HepG2 (cell line): ENCODE results near the gene SEM1. TPM values are rescaled to one million over a fixed set of nuclear protein-coding genes. Genes with fewer than 3 reads are reported as not detected.
A peak's percentile ranks its signal among the peaks of the same experiment; 100 is the strongest.

ENCODE experiments used
- ATM ChIP-seq: fragments of 450-650 bp; IDR thresholded peaks from 2 replicates; pipeline ENCODE4 v1.7.1; 2017; ENCODE audit warnings: mild to moderate bottlenecking, borderline replicate concordance
- CEBPB ChIP-seq: IDR thresholded peaks from 2 replicates; pipeline ENCODE4 v1.6.1; 2011; ENCODE audit warnings: low read depth, low read length, improper control_type of control experiment, borderline replicate concordance
- DR1 ChIP-seq: sonication (generic); formaldehyde crosslinking; IDR thresholded peaks from 2 replicates; pipeline ENCODE4 v1.8.0; 2021; ENCODE audit warnings: mild to moderate bottlenecking, missing genetic modification reagents, inconsistent platforms
- HOXD1 ChIP-seq: sonication (generic); formaldehyde crosslinking; IDR thresholded peaks from 2 replicates; pipeline ENCODE4 v1.5.0; 2020; ENCODE audit warnings: missing genetic modification reagents
- IKZF1 ChIP-seq: fragments of 450-650 bp; IDR thresholded peaks from 2 replicates; pipeline ENCODE4 v1.7.1; 2016
- MAFK ChIP-seq, 2 experiments: IDR thresholded peaks in 1 of 2; conservative IDR thresholded peaks in 1 of 2; 2 replicates each; pipeline ENCODE4 v1.6.1; 2011; ENCODE audit warnings: improper control_type of control experiment in 2 of 2, low read length in 2 of 2
- MED8 ChIP-seq: sonication (generic); formaldehyde crosslinking; IDR thresholded peaks from 2 replicates; pipeline ENCODE4 v1.8.1; 2023; ENCODE audit warnings: mild to moderate bottlenecking, missing genetic modification reagents; ENCODE audit not compliant: insufficient replicate concordance
- MTF2 ChIP-seq: sonication (generic); formaldehyde crosslinking; IDR thresholded peaks from 2 replicates; pipeline ENCODE4 v1.5.0; 2020; ENCODE audit warnings: missing genetic modification reagents, borderline replicate concordance
- NFYB ChIP-seq: sonication (generic); formaldehyde crosslinking; IDR thresholded peaks from 2 replicates; pipeline ENCODE4 v1.4.0; 2020; ENCODE audit warnings: missing genetic modification reagents
- NPAS2 ChIP-seq: sonication (generic); formaldehyde crosslinking; IDR thresholded peaks from 2 replicates; pipeline ENCODE4 v1.8.0; 2022; ENCODE audit warnings: mild to moderate bottlenecking, missing genetic modification reagents, borderline replicate concordance
- PHF20 ChIP-seq: sonication (generic); formaldehyde crosslinking; IDR thresholded peaks from 2 replicates; pipeline ENCODE4 v1.5.0; 2020; ENCODE audit warnings: mild to moderate bottlenecking, missing genetic modification reagents
- RFXAP ChIP-seq: sonication (generic); formaldehyde crosslinking; IDR thresholded peaks from 2 replicates; pipeline ENCODE4 v1.4.0; 2020; ENCODE audit warnings: missing genetic modification reagents, borderline replicate concordance
- TMF1 ChIP-seq: sonication (generic); formaldehyde crosslinking; IDR thresholded peaks from 2 replicates; pipeline ENCODE4 v1.8.1; 2022; ENCODE audit warnings: low read depth, missing genetic modification reagents
- YEATS4 ChIP-seq: sonication (generic); formaldehyde crosslinking; IDR thresholded peaks from 2 replicates; pipeline ENCODE4 v1.4.0; 2020; ENCODE audit warnings: missing genetic modification reagents, borderline replicate concordance
- ZFP82 ChIP-seq: sonication (generic); formaldehyde crosslinking; IDR thresholded peaks from 2 replicates; pipeline ENCODE4 v1.5.1; 2020; ENCODE audit warnings: mild to moderate bottlenecking, missing genetic modification reagents, borderline replicate concordance
- ZNF432 ChIP-seq: sonication (generic); formaldehyde crosslinking; IDR thresholded peaks from 2 replicates; pipeline ENCODE4 v1.5.0; 2020; ENCODE audit warnings: missing genetic modification reagents, mild to moderate bottlenecking, borderline replicate concordance
- ZNF746 ChIP-seq: sonication (generic); formaldehyde crosslinking; IDR thresholded peaks from 2 replicates; pipeline ENCODE4 v1.8.0; 2022; ENCODE audit warnings: mild to moderate bottlenecking, missing genetic modification reagents
- polyA plus RNA-seq, 8 experiments: library from polyadenylated mRNA; depleted of rRNA in 3 of 8; stranded (reverse) in 7 of 8; unstranded in 1 of 8; fragments of >200 nt; fragmentation: Illumina TruSeq in 4 of 8; extraction: Trizol in 4 of 8; gene quantifications; 2 replicates each; pipeline versions ENCODE4 v1.2.1 to v1.2.3, GENCODE V29; 2011 to 2016; ENCODE audit warnings: low read depth in 4 of 8, missing spikeins in 1 of 8, mixed read lengths in 1 of 8; ENCODE audit not compliant: insufficient read depth in 1 of 8
- total RNA-seq, 5 experiments: library from RNA; depleted of rRNA; stranded (reverse); fragments of >200 nt; fragmentation: Illumina TruSeq; extraction: Trizol; gene quantifications; 2 replicates each; pipeline ENCODE4 v1.2.3, GENCODE V29; 2016; ENCODE audit warnings: low read depth in 1 of 5
- TF ChIP-seq, protein P1 (sequence below): sonication (generic); formaldehyde crosslinking; IDR thresholded peaks from 2 replicates; pipeline ENCODE4 v1.5.1; 2020; ENCODE audit warnings: mild to moderate bottlenecking, missing genetic modification reagents, borderline replicate concordance
- TF ChIP-seq, protein P2 (sequence below): sonication (generic); formaldehyde crosslinking; conservative IDR thresholded peaks from 2 replicates; pipeline ENCODE4 v1.8.0; 2022; ENCODE audit warnings: missing genetic modification reagents
- TF ChIP-seq, protein P3 (sequence below): IDR thresholded peaks from 2 replicates; pipeline ENCODE4 v1.6.1; 2016; ENCODE audit warnings: mild to moderate bottlenecking, missing biosample characterization, missing genetic modification reagents
- TF ChIP-seq, protein P4 (sequence below): sonication (generic); formaldehyde crosslinking; IDR thresholded peaks from 2 replicates; pipeline ENCODE4 v1.8.1; 2022; ENCODE audit warnings: mild to moderate bottlenecking, missing genetic modification reagents

Gene SEM1
- total and polyA plus RNA-seq, 2 of the 13 experiments (the other 11 are each of a cell fraction or from before 2014, with no cell fraction given): 40.7 to 174 TPM

DNA sequence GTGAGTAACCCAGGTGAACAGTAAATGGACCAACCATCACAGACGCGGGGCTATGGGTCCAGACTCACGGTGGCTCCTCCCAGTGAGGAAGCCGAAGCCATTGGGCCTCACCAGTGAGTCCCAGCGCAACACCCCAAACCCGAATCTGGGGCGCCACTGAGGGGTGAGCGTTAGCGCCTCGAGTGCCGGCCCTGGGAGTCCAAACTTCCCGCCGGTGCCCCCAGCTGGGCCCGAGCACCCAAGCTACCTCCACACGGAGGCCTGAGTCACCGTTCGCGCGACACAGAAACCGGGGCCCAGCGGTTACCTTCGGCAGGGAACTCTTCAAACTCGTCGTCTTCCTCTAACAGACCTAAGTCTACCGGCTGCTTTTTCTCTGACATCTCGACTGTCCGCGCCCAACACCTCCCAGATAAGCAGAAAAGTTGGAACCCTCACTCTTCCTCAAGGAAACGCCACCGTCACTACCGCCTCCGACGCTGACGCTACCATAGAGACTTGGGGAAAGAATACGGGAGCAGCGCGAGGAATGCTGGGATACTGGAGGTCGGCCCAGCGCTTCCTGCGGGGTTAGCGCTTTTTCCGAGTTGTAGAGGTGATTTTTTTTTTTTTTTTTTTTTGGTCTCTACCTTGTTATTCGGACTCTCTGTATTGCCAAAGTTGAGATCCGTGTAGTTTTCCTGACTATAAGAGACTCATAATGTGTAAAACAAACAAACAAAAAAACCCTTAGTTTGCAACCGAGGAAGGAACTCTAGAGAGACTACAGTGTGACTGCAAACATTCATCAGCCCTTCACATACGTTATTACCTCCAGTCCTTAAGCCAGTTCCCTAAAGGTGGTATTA is at the start of gene SEM1 (continued):
- TF ChIP-seq, protein P1, sequence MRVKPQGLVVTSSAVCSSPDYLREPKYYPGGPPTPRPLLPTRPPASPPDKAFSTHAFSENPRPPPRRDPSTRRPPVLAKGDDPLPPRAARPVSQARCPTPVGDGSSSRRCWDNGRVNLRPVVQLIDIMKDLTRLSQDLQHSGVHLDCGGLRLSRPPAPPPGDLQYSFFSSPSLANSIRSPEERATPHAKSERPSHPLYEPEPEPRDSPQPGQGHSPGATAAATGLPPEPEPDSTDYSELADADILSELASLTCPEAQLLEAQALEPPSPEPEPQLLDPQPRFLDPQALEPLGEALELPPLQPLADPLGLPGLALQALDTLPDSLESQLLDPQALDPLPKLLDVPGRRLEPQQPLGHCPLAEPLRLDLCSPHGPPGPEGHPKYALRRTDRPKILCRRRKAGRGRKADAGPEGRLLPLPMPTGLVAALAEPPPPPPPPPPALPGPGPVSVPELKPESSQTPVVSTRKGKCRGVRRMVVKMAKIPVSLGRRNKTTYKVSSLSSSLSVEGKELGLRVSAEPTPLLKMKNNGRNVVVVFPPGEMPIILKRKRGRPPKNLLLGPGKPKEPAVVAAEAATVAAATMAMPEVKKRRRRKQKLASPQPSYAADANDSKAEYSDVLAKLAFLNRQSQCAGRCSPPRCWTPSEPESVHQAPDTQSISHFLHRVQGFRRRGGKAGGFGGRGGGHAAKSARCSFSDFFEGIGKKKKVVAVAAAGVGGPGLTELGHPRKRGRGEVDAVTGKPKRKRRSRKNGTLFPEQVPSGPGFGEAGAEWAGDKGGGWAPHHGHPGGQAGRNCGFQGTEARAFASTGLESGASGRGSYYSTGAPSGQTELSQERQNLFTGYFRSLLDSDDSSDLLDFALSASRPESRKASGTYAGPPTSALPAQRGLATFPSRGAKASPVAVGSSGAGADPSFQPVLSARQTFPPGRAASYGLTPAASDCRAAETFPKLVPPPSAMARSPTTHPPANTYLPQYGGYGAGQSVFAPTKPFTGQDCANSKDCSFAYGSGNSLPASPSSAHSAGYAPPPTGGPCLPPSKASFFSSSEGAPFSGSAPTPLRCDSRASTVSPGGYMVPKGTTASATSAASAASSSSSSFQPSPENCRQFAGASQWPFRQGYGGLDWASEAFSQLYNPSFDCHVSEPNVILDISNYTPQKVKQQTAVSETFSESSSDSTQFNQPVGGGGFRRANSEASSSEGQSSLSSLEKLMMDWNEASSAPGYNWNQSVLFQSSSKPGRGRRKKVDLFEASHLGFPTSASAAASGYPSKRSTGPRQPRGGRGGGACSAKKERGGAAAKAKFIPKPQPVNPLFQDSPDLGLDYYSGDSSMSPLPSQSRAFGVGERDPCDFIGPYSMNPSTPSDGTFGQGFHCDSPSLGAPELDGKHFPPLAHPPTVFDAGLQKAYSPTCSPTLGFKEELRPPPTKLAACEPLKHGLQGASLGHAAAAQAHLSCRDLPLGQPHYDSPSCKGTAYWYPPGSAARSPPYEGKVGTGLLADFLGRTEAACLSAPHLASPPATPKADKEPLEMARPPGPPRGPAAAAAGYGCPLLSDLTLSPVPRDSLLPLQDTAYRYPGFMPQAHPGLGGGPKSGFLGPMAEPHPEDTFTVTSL: no peak
- TF ChIP-seq ZNF432 (no peak), DR1 (CRISPR knock-in tag) (peak; percentile 58), ZNF746 (CRISPR knock-in tag) (no peak), RFXAP (CRISPR knock-in tag) (no peak), NPAS2 (CRISPR knock-in tag) (no peak), PHF20 (CRISPR knock-in tag) (peak; percentile 92), MTF2 (CRISPR knock-in tag) (0 out of 2 replicates have a peak, but pooled peaks have one; percentile 55), CEBPB (no peak), TMF1 (CRISPR knock-in tag) (no peak; the same call in 1 of the 2 replicates), HOXD1 (CRISPR knock-in tag) (no peak), NFYB (no peak), ATM (no peak), ZFP82 (CRISPR knock-in tag) (no peak), MED8 (CRISPR knock-in tag) (peak; percentile 78), MAFK (conservative IDR thresholded peaks at IDR 0.05 in 1 of 2, IDR thresholded peaks at IDR 0.05 in 1 of 2; ENCODE audit: low read length in 2 of 2) (0 out of 4 replicates have a peak, but pooled peaks of 1 of the 2 experiments have one; percentile 3), IKZF1 (no peak), YEATS4 (CRISPR knock-in tag) (peak; percentile 61; the same call in 1 of the 2 replicates)
- TF ChIP-seq, protein P2, sequence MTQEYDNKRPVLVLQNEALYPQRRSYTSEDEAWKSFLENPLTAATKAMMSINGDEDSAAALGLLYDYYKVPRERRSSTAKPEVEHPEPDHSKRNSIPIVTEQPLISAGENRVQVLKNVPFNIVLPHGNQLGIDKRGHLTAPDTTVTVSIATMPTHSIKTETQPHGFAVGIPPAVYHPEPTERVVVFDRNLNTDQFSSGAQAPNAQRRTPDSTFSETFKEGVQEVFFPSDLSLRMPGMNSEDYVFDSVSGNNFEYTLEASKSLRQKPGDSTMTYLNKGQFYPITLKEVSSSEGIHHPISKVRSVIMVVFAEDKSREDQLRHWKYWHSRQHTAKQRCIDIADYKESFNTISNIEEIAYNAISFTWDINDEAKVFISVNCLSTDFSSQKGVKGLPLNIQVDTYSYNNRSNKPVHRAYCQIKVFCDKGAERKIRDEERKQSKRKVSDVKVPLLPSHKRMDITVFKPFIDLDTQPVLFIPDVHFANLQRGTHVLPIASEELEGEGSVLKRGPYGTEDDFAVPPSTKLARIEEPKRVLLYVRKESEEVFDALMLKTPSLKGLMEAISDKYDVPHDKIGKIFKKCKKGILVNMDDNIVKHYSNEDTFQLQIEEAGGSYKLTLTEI: no peak
- TF ChIP-seq, protein P3, sequence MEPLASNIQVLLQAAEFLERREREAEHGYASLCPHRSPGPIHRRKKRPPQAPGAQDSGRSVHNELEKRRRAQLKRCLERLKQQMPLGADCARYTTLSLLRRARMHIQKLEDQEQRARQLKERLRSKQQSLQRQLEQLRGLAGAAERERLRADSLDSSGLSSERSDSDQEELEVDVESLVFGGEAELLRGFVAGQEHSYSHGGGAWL: no peak
- TF ChIP-seq, protein P4, sequence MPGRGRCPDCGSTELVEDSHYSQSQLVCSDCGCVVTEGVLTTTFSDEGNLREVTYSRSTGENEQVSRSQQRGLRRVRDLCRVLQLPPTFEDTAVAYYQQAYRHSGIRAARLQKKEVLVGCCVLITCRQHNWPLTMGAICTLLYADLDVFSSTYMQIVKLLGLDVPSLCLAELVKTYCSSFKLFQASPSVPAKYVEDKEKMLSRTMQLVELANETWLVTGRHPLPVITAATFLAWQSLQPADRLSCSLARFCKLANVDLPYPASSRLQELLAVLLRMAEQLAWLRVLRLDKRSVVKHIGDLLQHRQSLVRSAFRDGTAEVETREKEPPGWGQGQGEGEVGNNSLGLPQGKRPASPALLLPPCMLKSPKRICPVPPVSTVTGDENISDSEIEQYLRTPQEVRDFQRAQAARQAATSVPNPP (CRISPR knock-in tag): no peak
